ENCODE measurements around the gene LSAMP.

Gene LSAMP

GRCh38 chr3:115899535-115899934, 545.8 kb downstream of the LSAMP start:
- no peak for DNase-seq (ENCODE audit: low spot score)

GRCh38 chr3:115898656-115899410, 546.5 kb downstream of the LSAMP start:
- no peak for DNase-seq (ENCODE audit: low spot score)

- no peak for DNase-seq (ENCODE audit: low spot score)
Measured at GRCh38 chr3:115891006-115891636, 554.2 kb downstream of the LSAMP start.

GRCh38 chr3:115890579-115890978, 554.7 kb downstream of the LSAMP start:
- DNase-seq (ENCODE audit: low spot score) = no peak

GRCh38 chr3:115885621-115886020, 559.7 kb downstream of the LSAMP start:
- no peak for DNase-seq (ENCODE audit: low spot score)

- DNase-seq (ENCODE audit: low spot score) = no peak
Measured at GRCh38 chr3:115877615-115877899, 567.7 kb downstream of the LSAMP start.

GRCh38 chr3:115876876-115877614, 568.2 kb downstream of the LSAMP start:
- DNase-seq (ENCODE audit: low spot score) = peak; percentile 45

GRCh38 chr3:115875460-115875859, 569.8 kb downstream of the LSAMP start:
- DNase-seq (ENCODE audit: low spot score) = no peak

- no peak for DNase-seq (ENCODE audit: low spot score)
Measured at GRCh38 chr3:115871735-115872134, 573.6 kb downstream of the LSAMP start.

GRCh38 chr3:115864911-115865310, 580.4 kb downstream of the LSAMP start:
- DNase-seq (ENCODE audit: low spot score) = no peak

- no peak for DNase-seq (ENCODE audit: low spot score)
Measured at GRCh38 chr3:115862849-115863248, 582.4 kb downstream of the LSAMP start.

- DNase-seq (ENCODE audit: low spot score) = no peak
Measured at GRCh38 chr3:115862099-115862498, 583.2 kb downstream of the LSAMP start.

GRCh38 chr3:115861166-115861733, 584.0 kb downstream of the LSAMP start:
- no peak for DNase-seq (ENCODE audit: low spot score)

GRCh38 chr3:115860766-115861165, 584.5 kb downstream of the LSAMP start:
- DNase-seq (ENCODE audit: low spot score) = no peak

GRCh38 chr3:115859002-115859807, 586.1 kb downstream of the LSAMP start:
- no peak for DNase-seq (ENCODE audit: low spot score)

- DNase-seq (ENCODE audit: low spot score) = no peak
Measured at GRCh38 chr3:115857518-115858136, 587.7 kb downstream of the LSAMP start.

- DNase-seq (ENCODE audit: low spot score) = no peak
Measured at GRCh38 chr3:115855911-115856310, 589.4 kb downstream of the LSAMP start.

- no peak for DNase-seq (ENCODE audit: low spot score)
Measured at GRCh38 chr3:115853104-115853503, 592.2 kb downstream of the LSAMP start.

- DNase-seq (ENCODE audit: low spot score) = no peak
Measured at GRCh38 chr3:115852278-115852677, 593.0 kb downstream of the LSAMP start.

- no peak for DNase-seq (ENCODE audit: low spot score)
Measured at GRCh38 chr3:115851571-115851970, 593.7 kb downstream of the LSAMP start.

GRCh38 chr3:115848641-115849040, 596.6 kb downstream of the LSAMP start:
- DNase-seq (ENCODE audit: low spot score) = no peak
